GM20000 (cell line): ENCODE results near the gene C1orf35.

Experiments used
- DNase-seq: peaks from one replicate; pipeline ENCODE4 v3.0.0; 2012; ENCODE audit warnings: low spot score
- CTCF ChIP-seq: IDR thresholded peaks from 2 replicates; pipeline ENCODE4 v1.5.1; 2012; ENCODE audit warnings: mild to moderate bottlenecking, control low read depth; ENCODE audit errors: extremely low read depth, missing control alignments

Gene C1orf35

GRCh38 chr1:228097333-228098081 lies 5.6 kb downstream of the C1orf35 start:
- DNase-seq = no peak
- TF ChIP-seq CTCF = no peak

- DNase-seq = no peak
- TF ChIP-seq CTCF = no peak
Observed at GRCh38 chr1:228096416-228097332, 6.5 kb downstream of the C1orf35 start.

- TF ChIP-seq CTCF = no peak
- DNase-seq = no peak
Observed at GRCh38 chr1:228095938-228096337, 7.2 kb downstream of the C1orf35 start.

GRCh38 chr1:228095161-228095560 lies 8.0 kb downstream of the C1orf35 start:
- no peak for DNase-seq
- no peak for TF ChIP-seq CTCF

GRCh38 chr1:228094432-228095016 lies 8.6 kb downstream of the C1orf35 start:
- TF ChIP-seq CTCF = no peak
- DNase-seq = no peak

- no peak for TF ChIP-seq CTCF
- no peak for DNase-seq
Observed at GRCh38 chr1:228093050-228093906, 9.8 kb downstream of the C1orf35 start.
